ENCODE data around the gene SDCCAG8. TPM values are rescaled to one million over a fixed set of nuclear protein-coding genes. Genes with fewer than 3 reads are reported as not detected.

SDCCAG8 gene
- total and polyA plus RNA-seq, 2 donors from 2014 or later: 29.6 to 53.2 TPM

- intact Hi-C loops (cut with DNase I): no loop called here
- TF ChIP-seq, protein P1, sequence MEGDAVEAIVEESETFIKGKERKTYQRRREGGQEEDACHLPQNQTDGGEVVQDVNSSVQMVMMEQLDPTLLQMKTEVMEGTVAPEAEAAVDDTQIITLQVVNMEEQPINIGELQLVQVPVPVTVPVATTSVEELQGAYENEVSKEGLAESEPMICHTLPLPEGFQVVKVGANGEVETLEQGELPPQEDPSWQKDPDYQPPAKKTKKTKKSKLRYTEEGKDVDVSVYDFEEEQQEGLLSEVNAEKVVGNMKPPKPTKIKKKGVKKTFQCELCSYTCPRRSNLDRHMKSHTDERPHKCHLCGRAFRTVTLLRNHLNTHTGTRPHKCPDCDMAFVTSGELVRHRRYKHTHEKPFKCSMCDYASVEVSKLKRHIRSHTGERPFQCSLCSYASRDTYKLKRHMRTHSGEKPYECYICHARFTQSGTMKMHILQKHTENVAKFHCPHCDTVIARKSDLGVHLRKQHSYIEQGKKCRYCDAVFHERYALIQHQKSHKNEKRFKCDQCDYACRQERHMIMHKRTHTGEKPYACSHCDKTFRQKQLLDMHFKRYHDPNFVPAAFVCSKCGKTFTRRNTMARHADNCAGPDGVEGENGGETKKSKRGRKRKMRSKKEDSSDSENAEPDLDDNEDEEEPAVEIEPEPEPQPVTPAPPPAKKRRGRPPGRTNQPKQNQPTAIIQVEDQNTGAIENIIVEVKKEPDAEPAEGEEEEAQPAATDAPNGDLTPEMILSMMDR (IDR thresholded peaks at IDR 0.05; ENCODE audit: borderline replicate concordance, extremely low read depth, insufficient read depth): no peak
- H3K27me3 ChIP-seq (ENCODE audit: control insufficient read depth, insufficient read depth, low read length): no peaks in the 10 kb centered on the region
- H3K4me1 ChIP-seq (ENCODE audit: control insufficient read depth in 2 of 3, insufficient read depth in 2 of 3, low read depth in 1 of 3, low read length in 3 of 3): no peaks in the 10 kb centered on the region
- H3K4me3 ChIP-seq (ENCODE audit: low read length in 3 of 3): no peak overlapping the region
- H3K27ac ChIP-seq (ENCODE audit: low read depth in 2 of 2, low read length in 2 of 2): peak overlapping the region in 1 of 2 donors; percentile 38
- DNase-seq: peak in 3 of 5 donors; percentile 18 to 71 (median 60)
- H3K9ac ChIP-seq (ENCODE audit: low read length in 3 of 3): no peak overlapping the region
- peaks cover 1 to 10% (median 4%) of the 10 kb centered on the region in 3 donors for H3K36me3 ChIP-seq (ENCODE audit: control insufficient read depth in 2 of 3, insufficient read depth in 3 of 3, low read length in 3 of 3)
- no peaks in the 10 kb centered on the region for H3K9me3 ChIP-seq (ENCODE audit: control insufficient read depth in 2 of 3, insufficient read depth in 1 of 3, low read length in 3 of 3)
- no peak for FAIRE-seq
These were observed 57.3 kb downstream of the SDCCAG8 start for GRCh38 chr1:243312952-243313634.

DNA sequence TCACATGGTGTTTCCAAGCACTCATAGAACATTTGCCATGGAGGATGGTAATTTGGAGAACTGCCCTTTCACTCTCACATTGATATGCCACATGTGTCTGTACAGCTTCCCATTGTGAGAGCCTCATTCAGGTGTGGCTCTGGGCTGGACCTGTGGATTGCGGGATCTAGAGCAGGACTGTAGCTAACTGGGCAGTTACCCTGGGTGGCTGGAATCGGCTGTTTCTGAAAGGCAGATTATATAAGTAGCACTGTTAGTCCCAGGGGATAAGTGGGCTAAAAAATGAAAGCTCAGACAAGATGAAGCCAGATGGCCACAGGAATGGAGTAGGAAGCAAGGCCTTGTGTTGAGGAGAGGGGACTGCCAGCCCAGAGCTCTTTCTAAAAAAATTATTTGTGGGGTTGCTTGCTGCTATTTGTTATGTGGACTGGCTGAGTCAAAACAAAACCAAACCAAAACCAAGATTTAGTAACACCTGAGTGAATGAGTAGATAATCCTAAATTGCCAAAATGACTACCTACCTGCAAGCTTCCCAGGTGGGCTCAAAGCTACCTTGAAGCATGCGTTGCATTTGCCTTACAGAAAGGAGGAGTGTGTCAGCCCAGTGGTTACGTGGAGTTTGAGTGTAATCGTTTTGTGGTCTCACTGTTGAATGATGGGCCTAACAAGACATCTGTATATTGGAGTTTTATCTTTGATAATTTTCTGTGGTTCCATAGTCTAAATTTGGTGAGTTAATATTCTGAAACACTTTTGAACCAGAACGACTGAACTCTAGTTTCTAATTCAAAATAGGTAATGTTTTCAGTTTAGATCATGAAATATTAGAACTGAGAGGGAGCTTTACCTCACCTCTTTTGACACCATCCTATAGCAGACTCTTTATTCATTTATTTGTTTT lies 58.0 kb downstream of the SDCCAG8 start:
- no peak for DNase-seq
- peak overlapping the region in 1 of 2 donors; percentile 26 for H3K27ac ChIP-seq (ENCODE audit: low read depth in 2 of 2, low read length in 2 of 2)
- H3K36me3 ChIP-seq (ENCODE audit: control insufficient read depth in 2 of 3, insufficient read depth in 3 of 3, low read length in 3 of 3): peaks cover 0 to 10% (median 4%) of the 10 kb centered on the region in 3 donors
- H3K9me3 ChIP-seq (ENCODE audit: control insufficient read depth in 2 of 3, insufficient read depth in 1 of 3, low read length in 3 of 3): no peaks in the 10 kb centered on the region
- intact Hi-C loops (cut with DNase I): no loop called here
- FAIRE-seq: no peak
- no peaks in the 10 kb centered on the region for H3K27me3 ChIP-seq (ENCODE audit: control insufficient read depth, insufficient read depth, low read length)
- H3K9ac ChIP-seq (ENCODE audit: low read length in 3 of 3): no peak overlapping the region
- TF ChIP-seq, protein P1 (IDR thresholded peaks at IDR 0.05; ENCODE audit: borderline replicate concordance, extremely low read depth, insufficient read depth): no peak
- H3K4me3 ChIP-seq (ENCODE audit: low read length in 3 of 3): no peak overlapping the region
- no peaks in the 10 kb centered on the region for H3K4me1 ChIP-seq (ENCODE audit: control insufficient read depth in 2 of 3, insufficient read depth in 2 of 3, low read depth in 1 of 3, low read length in 3 of 3)

DNA sequence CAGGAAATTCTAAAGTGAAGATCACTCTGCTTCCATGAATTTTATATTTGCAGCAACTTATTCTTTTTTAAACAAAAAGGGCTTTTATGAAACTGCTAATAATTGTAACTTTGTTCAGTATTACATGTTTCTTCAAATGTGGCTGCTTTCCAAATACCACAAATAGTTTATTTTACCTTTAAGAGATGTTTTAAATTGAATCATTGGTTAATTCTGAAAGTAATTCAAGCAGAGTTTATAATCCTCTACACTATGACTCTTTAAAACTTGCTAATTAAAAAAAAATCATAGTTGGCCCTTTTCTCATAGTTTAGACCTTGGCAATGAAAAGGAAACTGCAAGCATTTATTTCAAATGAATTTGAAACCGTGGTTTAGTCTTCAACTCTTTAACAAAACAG lies 59.6 kb downstream of the SDCCAG8 start:
- H3K9ac ChIP-seq (ENCODE audit: low read length in 3 of 3): no peak overlapping the region
- H3K27ac ChIP-seq (ENCODE audit: low read depth in 2 of 2, low read length in 2 of 2): no peak overlapping the region
- no peaks in the 10 kb centered on the region for H3K27me3 ChIP-seq (ENCODE audit: control insufficient read depth, insufficient read depth, low read length)
- no peak overlapping the region for H3K4me3 ChIP-seq (ENCODE audit: low read length in 3 of 3)
- H3K9me3 ChIP-seq (ENCODE audit: control insufficient read depth in 2 of 3, insufficient read depth in 1 of 3, low read length in 3 of 3): no peaks in the 10 kb centered on the region
- H3K4me1 ChIP-seq (ENCODE audit: control insufficient read depth in 2 of 3, insufficient read depth in 2 of 3, low read depth in 1 of 3, low read length in 3 of 3): no peaks in the 10 kb centered on the region
- H3K36me3 ChIP-seq (ENCODE audit: control insufficient read depth in 2 of 3, insufficient read depth in 3 of 3, low read length in 3 of 3): peaks cover 0 to 10% (median 4%) of the 10 kb centered on the region in 3 donors
- intact Hi-C loops (cut with DNase I): no loop called here
- TF ChIP-seq, protein P1 (IDR thresholded peaks at IDR 0.05; ENCODE audit: borderline replicate concordance, extremely low read depth, insufficient read depth): no peak
- DNase-seq: no peak
- FAIRE-seq: no peak

Data from kidney (tissue), 14 donors.